Measurements from ENCODE around the gene PBX3.

Gene PBX3

GRCh38 chr9:125782718-125783117 is 35.5 kb downstream of the PBX3 start:
- no peaks in the 10 kb centered on the region for H3K4me1 ChIP-seq (ENCODE audit: control insufficient read depth, low read length)
- H3K27ac ChIP-seq (ENCODE audit: low read depth, low read length): no peak overlapping the region
- no peak overlapping the region for H3K4me3 ChIP-seq (ENCODE audit: low read length)
- no peaks in the 10 kb centered on the region for H3K9me3 ChIP-seq (ENCODE audit: control insufficient read depth, insufficient read depth, low read length)
- H3F3A ChIP-seq (ENCODE audit: control insufficient read depth, insufficient read depth): no peaks in the 10 kb centered on the region
- H3K9me2 ChIP-seq (replicated peaks; ENCODE audit: control insufficient read depth, low read length): no peaks in the 10 kb centered on the region
- no peak overlapping the region for H3K4me2 ChIP-seq (ENCODE audit: low read length)
- TF ChIP-seq CTCF (IDR thresholded peaks at IDR 0.05; ENCODE audit: low read depth, low read length, poor library complexity, severe bottlenecking): no peak
- no peak for TF ChIP-seq EZH2phosphoT487 (IDR thresholded peaks at IDR 0.05; ENCODE audit: borderline replicate concordance, low read length)
- H4K20me1 ChIP-seq (ENCODE audit: control insufficient read depth, insufficient read depth, low read depth, low read length): no peaks in the 10 kb centered on the region
- H3K79me2 ChIP-seq (ENCODE audit: control insufficient read depth, low read length): peaks cover 8% of the 10 kb centered on the region; the same call in 1 of the 2 replicates
- no peaks in the 10 kb centered on the region for H3K27me3 ChIP-seq (ENCODE audit: control insufficient read depth, low read length)
- H3K36me3 ChIP-seq (ENCODE audit: control insufficient read depth, low read length): no peaks in the 10 kb centered on the region

GRCh38 chr9:125784286-125785049 is 37.3 kb downstream of the PBX3 start:
- H3K9me2 ChIP-seq (replicated peaks; ENCODE audit: control insufficient read depth, low read length): no peaks in the 10 kb centered on the region
- no peaks in the 10 kb centered on the region for H3K4me1 ChIP-seq (ENCODE audit: control insufficient read depth, low read length)
- TF ChIP-seq CTCF (IDR thresholded peaks at IDR 0.05; ENCODE audit: low read depth, low read length, poor library complexity, severe bottlenecking) (no peak), EZH2phosphoT487 (IDR thresholded peaks at IDR 0.05; ENCODE audit: borderline replicate concordance, low read length) (no peak)
- H4K20me1 ChIP-seq (ENCODE audit: control insufficient read depth, insufficient read depth, low read depth, low read length): no peaks in the 10 kb centered on the region
- no peaks in the 10 kb centered on the region for H3K9me3 ChIP-seq (ENCODE audit: control insufficient read depth, insufficient read depth, low read length)
- H3K27me3 ChIP-seq (ENCODE audit: control insufficient read depth, low read length): no peaks in the 10 kb centered on the region
- no peak overlapping the region for H3K4me3 ChIP-seq (ENCODE audit: low read length)
- H3F3A ChIP-seq (ENCODE audit: control insufficient read depth, insufficient read depth): no peaks in the 10 kb centered on the region
- no peak overlapping the region for H3K4me2 ChIP-seq (ENCODE audit: low read length)
- no peak overlapping the region for H3K27ac ChIP-seq (ENCODE audit: low read depth, low read length)
- peaks cover 8% of the 10 kb centered on the region; the same call in 1 of the 2 replicates for H3K79me2 ChIP-seq (ENCODE audit: control insufficient read depth, low read length)
- no peaks in the 10 kb centered on the region for H3K36me3 ChIP-seq (ENCODE audit: control insufficient read depth, low read length)

GRCh38 chr9:125785248-125785751 is 38.1 kb downstream of the PBX3 start:
- no peaks in the 10 kb centered on the region for H3K27me3 ChIP-seq (ENCODE audit: control insufficient read depth, low read length)
- TF ChIP-seq CTCF (IDR thresholded peaks at IDR 0.05; ENCODE audit: low read depth, low read length, poor library complexity, severe bottlenecking) (no peak), EZH2phosphoT487 (IDR thresholded peaks at IDR 0.05; ENCODE audit: borderline replicate concordance, low read length) (no peak)
- H4K20me1 ChIP-seq (ENCODE audit: control insufficient read depth, insufficient read depth, low read depth, low read length): no peaks in the 10 kb centered on the region
- no peak overlapping the region for H3K27ac ChIP-seq (ENCODE audit: low read depth, low read length)
- no peak overlapping the region for H3K4me2 ChIP-seq (ENCODE audit: low read length)
- H3K4me3 ChIP-seq (ENCODE audit: low read length): no peak overlapping the region
- H3F3A ChIP-seq (ENCODE audit: control insufficient read depth, insufficient read depth): no peaks in the 10 kb centered on the region
- no peaks in the 10 kb centered on the region for H3K9me2 ChIP-seq (replicated peaks; ENCODE audit: control insufficient read depth, low read length)
- no peaks in the 10 kb centered on the region for H3K4me1 ChIP-seq (ENCODE audit: control insufficient read depth, low read length)
- H3K79me2 ChIP-seq (ENCODE audit: control insufficient read depth, low read length): peaks cover 8% of the 10 kb centered on the region; the same call in 1 of the 2 replicates
- H3K9me3 ChIP-seq (ENCODE audit: control insufficient read depth, insufficient read depth, low read length): no peaks in the 10 kb centered on the region
- no peaks in the 10 kb centered on the region for H3K36me3 ChIP-seq (ENCODE audit: control insufficient read depth, low read length)
